OCI-M1 (cell line): ENCODE data around the gene TCN2.
A peak's percentile ranks its signal among the peaks of the same experiment; 100 is the strongest.
"Not testable (repeated sequence)": the region's sequence is repeated elsewhere in the genome, so short reads cannot be mapped to it uniquely, and the experiment has no call there.

Source experiments
- DNase-seq: peaks from one replicate; lab custom pipeline; 2025; lab: John Stamatoyannopoulos, UW

The TCN2 gene

DNA sequence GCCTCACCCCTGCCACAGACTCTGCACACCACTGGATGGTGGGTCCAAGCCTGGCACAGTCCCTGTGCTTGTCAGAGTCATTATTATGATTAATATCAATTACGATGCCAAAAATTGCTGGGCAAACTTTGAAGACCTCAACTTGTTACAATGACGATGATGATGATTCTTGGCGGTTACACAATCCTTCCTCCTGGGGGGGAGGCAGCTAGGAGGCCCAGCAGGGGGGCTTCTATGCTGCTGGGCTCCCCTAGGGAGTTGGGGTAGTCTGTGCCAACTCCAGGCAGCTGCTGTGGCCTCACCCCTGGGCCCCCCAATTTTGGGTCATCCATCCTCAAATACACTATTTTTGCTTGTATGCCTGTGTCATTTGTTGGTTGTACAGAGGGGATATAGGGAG is 40.6 kb downstream of the TCN2 start:
- no peak for DNase-seq

DNA sequence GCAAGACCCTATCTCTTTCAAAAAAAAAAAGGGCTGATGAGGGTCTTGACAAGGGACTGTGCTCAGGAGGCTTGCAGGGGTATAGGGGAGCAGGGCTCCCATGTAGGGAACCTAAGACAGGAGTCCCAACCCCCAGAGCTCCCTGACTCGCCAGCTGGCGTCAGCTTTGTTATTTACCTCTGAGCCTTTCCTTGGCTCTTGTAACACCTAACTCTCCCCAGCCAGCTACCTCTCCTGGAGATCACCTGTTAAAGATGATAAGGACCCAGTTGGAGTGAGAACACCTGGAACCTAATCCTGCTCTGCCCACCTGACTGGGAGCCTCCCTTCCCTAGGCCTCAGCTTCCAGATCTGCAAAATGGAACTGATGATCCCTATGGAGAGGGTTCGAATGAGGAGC is 41.9 kb downstream of the TCN2 start:
- DNase-seq: no peak

DNA sequence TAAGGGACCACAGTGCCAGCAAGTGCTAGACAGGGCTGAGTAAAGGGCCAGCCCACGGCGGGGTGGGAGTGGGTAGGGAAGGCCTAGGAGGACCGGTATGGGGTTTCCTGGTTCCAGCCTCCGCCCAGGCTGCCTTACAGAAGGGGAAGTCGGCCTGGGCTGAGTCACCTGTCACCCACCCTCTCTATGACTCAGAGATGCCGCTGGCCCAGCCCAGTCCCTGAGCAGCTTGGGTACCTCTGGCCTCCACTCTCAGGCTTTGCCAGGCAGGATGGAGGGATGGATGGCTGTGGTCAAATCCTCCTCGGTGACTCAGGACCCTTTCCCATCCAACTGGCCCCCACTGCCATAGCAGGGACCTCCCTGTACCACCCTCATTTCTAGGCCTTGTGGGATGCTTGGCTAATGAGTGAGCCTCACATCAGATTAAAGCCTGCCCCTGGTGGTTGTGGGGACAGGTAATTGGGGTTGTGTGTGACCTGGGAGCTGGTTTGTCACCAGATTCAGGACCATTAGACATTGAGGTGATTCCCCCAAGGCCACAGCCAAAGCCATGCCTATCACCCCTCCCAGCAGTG is 42.5 kb downstream of the TCN2 start:
- DNase-seq: peak; percentile 51

DNA sequence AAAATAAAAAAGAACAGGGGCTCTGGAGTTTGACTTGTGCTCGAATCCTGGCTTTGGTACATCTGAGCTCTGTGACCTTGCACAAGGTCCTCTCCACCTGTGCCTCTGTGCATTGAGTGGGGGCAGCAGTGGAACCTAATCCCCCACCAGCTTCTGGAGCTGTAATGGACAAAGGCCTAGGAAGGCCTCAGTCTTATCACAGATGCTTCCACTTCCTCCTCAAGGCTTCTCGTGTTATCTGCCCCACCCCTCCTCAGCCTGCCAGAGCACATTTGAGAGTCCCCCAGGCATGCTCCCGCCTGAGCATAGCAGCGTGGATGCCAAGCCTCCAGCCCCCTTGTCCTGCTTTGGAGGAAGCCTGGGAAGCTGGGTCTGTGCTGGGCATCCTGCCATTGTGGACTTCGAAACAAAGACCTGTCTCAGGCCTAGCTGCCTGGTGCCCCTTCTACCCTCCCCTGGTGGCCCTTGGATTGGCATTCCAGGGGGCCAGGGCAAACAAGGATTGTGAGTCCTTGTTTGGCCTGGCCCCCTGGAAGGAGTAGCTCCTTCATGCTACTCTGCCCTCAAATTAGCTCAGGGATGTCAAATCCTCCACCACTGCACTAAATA is 43.6 kb downstream of the TCN2 start:
- DNase-seq: peak; percentile 37

DNA sequence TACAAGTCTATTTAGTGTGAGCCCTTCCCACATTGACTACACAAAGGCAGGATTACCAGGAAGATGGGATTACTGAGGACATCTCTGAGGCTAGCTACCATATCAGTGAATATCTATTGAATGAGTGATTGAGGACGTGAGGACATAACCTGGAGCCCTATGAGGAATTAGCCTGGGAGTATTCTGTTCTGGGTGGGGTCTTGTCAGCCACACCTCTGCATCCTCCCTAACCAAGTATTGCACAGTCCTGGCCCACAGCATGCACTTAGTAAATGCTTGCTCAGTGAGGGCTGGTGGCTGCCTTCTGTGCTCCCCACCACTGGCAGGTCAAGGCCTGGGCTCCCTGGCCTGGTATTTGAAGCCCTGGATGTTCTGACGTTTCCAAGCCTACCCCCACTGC is 45.9 kb downstream of the TCN2 start:
- DNase-seq: no peak

DNA sequence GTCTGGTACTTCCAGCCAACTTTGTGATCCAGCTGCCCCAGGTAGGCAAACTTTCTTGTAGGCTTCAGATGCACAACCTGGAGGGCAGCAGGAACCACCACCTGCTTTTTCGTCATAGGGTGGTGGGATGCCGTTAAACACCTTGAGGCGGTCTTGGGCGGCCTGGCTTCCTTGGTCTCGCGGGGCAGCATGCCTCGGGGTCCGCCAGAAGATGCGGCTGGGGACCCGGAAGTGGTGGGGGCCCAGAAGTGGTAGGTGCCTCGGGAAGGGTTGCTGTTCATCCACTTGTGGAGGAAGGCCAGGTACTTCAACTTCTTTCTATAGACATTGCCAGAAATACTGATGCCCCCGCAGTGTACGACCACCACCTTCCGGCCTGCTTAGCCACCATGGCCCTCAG is 47.4 kb downstream of the TCN2 start:
- no peak for DNase-seq

DNA sequence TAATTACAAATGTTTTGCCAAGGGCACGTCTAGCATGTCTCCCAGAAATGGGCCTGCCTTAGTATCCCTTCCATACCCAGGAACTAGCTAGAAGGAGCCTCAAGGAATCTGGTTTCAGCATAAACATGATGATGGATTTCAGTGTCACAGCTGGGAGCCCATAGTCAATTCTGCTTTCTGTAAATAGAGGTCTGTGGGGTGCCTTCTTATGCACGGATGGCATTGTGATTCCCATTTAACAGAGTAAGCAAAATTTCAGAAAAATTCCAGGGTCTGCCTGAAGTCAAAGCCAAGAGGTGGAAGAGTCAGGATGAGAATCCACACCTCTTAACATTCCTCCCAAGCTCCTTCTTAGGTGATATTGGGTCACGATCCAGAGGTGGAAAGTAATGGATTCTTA is 48.6 kb downstream of the TCN2 start:
- no peak for DNase-seq

DNA sequence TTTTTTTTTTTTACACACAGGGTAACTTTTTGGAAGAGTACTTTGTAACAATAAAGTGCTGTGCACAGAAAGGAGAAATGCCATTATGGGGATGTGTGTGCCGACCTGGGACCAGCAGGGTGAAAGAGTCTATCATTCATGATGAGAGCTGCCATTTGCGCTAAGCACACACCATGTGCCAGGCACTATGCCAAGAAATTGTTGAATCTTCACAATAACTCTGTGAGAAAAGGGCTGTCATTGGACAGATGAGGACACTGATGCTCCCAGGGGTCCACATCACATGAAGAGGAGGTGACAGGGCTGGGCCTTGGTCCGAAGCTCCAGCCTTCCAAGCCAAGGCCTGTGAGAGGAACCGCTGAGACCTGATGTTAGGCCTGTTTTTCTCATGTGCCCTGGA is 55.1 kb downstream of the TCN2 start:
- no peak for DNase-seq

DNA sequence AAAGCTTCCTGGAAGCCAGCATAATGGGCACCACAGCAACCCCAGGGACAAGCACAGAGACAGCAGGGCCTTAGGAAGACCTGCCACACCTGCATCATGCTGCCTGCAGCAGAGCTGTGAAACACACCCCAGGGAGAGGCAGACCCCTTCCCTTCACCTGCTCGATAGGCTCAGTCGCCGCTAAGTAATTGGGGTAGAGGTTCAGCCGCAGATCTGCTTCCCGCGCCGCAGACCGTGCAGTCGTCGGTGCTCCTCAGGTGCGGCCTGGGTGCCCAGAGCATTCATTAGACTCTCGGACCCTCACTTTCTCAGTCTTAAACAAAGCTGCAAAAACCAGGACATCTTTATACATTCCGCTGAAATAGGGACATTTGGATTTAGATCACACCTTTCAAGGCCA is 57.8 kb downstream of the TCN2 start:
- DNase-seq: no peak

DNA sequence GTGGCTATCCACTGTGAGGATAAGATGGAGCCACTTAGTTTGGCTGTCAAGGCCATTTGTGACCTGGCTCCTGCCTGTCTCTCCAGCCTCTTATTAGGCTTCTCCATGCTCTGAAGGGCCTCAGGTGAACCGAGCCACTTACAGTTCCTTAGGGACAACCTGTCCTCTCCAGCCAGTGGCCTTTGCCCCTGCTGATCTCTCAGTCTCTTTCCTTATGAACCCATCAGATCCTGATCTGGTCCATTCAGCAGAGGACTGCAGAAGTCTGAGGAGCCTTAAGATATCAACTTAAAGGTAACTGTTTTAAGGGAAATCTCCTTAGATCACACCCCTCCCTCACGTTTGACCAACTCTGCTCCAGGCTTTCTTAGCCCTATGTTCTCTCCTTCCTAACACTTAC is 58.3 kb downstream of the TCN2 start:
- no peak for DNase-seq

DNA sequence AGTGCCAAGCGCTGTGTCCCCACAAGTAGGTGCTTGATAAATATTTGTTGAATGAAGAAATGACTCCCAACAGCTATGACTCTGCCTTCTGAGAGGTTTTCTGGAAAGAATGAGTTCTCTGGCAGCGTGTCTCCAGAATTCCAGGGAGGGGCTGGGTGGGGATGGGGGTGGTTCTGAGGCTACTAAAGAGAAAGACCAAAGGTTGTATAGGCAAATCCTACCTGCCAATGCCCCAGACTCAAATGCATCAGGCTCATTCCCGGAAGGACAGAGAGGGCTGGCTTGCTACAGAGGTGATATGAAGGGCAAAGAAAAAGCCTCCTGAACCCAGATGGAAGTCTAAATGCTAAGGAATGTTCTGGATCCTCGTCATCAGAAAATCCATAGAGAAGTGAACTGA is 58.8 kb downstream of the TCN2 start:
- DNase-seq: no peak

DNA sequence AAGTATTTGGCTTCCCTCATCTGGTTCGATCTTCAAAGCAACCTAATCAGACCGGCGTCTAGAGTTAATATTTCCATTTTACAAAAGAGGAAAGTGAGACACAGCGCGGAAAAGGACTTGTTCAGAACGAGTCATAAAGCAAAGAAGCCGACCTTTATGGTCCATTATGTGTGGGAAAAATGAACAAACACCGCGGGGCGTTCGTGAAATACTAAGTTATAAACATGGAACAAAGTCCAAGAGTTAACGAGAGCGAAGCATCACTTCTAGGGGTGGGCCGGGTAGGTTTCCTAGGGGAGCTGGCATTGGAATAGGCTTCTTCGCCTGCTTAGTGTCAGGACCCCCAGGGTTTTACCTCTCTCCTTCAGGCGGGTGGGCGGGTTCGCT is 60.1 kb downstream of the TCN2 start:
- peak; percentile 28 for DNase-seq

DNA sequence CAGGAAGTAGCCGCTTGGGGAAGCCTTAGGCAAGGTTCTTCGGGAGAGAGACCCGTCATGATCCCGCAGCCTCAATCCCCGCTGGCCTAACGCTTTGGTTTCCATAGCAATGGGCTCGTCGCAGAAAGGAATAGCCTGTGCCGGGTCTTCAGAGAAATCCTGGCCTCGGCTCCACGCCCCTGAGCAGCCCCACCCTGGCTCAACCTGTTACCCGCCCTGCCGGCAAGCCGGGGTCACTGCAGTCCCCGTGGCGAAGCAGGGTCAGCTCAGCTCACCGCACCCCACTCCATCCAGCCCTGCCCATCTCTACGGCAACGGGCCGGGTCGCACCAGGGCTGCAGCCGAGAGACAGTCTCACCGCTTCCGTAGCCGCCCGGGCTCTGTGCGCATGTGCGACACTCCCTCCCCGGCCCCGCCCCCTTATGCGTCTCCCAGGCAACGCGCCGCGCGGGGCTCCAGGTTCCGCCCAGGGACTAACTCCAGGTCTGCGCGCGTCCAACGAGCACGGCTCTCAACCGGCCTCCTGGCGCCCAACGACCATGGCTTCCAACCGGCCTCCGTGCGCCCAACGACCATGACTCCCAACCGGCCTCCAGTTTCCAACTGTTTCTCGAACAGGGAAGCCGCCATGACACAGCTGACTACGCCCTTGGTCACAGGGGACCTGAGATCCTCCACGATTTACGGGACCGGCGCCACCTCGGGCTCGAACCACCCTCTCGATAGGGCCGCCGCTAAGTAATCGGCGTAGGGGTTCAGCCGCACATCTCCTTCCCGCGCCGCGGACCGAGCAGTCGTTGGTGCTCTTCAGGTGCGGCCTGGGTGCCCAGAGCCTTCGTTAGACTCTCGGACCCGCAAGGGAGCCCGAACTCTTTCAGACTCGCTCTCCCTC is 60.8 kb downstream of the TCN2 start, which contains the start of gene DUSP18:
TSS of gene DUSP18 (minus strand) at position 382 of the 892 bp plus-strand sequence. CDS start 3,872 bp downstream, outside the sequence.
- peak; percentile 92 for DNase-seq

DNA sequence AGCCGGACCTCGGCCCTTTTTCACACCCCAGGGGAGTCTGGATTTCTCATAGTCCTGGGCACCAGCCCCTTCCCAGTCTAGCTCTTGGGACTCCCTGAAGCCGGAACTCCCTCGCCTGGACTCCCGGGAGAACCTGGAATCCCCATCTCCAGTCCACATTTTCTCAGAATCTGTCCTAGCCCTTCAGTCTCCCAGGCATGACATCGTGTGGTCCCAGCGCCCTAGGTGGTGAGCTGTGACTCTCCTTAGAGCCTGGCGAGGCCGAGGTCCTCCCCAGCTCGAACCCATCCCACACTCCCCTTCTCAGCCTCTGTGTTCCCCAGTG is 61.4 kb downstream of the TCN2 start:
- no peak for DNase-seq

DNA sequence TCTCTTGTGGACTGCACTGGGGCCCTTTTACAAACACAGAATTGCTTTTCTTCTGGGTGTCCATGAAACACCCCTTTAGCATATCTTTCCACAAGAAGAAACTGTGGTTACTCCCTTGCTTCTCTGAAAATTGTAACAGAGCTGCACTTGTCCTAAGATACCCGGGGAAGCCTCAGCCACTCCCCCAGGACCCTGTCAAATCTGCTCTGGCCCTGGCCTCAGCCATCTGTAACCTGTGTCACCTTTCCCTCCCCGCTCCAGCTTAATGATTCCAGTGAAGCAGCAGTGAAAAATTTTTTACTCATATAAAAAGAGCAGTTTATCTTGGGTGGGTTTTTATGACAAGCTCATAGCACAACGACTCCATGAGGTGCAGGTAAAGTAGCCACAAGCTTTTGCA is 64.1 kb downstream of the TCN2 start:
- no peak for DNase-seq

DNA sequence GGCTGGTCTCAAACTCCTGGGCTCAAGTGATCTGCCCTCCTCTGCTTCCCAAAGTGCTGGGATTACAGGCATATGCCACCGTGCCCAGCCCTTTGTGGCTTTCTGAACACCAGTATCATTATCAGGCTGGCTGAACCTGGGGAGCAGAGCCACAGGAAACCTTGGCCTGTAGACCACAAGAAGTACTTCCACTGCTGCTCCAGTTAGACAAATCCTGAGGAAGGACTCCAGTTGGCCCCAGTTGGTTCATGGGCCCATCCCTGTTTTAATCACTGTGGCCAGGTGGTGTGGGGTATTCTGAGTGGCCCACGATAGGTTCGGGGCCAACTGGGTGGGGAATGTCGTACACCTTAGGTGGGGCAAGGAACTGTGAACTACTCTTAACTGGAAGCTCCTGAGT is 66.2 kb downstream of the TCN2 start:
- no peak for DNase-seq

DNA sequence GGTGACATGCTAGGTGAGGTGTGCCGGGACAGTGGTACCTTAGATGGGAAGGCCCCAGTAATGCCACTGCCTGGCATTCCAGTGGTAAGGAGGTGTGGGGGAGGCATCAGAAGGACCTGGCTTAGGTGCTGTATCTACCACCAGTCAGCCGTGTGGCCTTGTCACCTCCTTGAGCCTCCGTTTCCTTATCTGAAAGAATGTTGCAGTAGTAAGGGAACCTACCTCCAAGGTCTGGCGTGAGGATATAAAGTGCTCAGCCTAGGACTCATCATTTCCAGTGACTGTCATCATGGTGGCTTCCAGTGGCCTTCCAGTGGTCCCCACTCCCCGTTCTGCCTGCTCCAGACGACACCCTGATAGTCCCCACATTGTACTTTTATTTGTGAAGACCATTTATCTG is 67.5 kb downstream of the TCN2 start:
- no peak for DNase-seq

DNA sequence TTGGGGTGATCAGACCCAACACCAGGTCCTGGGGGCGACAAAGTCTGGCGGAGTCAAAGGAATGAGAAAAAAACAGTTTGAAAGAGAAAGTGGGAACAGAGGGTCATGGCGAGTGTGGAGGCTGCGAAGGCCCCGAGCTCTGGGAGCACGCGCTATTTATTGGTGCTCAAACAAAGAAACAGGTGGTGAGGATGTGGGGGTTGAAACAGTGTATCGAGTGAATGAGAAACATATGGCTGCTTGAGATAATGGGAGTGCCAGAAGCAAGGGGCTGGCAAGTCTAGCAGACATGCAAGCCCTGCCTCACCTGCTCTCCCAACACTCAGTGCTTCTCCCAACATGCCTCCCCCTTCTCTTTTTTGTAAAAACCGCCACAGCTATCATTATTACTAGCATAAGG is 68.5 kb downstream of the TCN2 start:
- DNase-seq: no peak

DNA sequence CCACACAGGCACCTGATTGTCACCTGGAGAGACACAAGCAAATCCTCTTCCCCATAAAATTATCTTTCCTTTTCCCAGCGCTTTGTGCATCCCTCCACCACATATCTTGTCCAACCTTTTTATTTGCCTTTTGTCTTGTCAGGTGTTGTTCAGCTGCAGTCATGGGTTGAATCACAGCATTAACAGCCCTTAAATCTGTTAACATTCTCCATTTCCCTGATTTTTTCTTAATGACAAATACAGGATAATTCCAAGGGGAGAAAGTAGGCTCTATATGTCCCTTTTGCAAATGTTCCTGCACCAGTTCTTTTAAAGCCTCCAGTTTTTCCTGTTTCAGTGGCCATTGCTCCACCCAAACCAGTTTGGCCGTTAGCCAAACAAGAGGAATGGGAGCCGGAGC is 69.6 kb downstream of the TCN2 start:
- not testable (repeated sequence) for DNase-seq
